Inflammatory macrophage treated with lipopolysaccharide for 4 hours (primary cell): ENCODE data around the gene NEDD4.
"Not testable (repeated sequence)": the region's sequence is repeated elsewhere in the genome, so short reads cannot be mapped to it uniquely, and the experiment has no call there.

Experiments
- DNase-seq: peaks from one replicate; pipeline ENCODE4 v3.0.0-alpha.2; 2020

Gene NEDD4

DNA sequence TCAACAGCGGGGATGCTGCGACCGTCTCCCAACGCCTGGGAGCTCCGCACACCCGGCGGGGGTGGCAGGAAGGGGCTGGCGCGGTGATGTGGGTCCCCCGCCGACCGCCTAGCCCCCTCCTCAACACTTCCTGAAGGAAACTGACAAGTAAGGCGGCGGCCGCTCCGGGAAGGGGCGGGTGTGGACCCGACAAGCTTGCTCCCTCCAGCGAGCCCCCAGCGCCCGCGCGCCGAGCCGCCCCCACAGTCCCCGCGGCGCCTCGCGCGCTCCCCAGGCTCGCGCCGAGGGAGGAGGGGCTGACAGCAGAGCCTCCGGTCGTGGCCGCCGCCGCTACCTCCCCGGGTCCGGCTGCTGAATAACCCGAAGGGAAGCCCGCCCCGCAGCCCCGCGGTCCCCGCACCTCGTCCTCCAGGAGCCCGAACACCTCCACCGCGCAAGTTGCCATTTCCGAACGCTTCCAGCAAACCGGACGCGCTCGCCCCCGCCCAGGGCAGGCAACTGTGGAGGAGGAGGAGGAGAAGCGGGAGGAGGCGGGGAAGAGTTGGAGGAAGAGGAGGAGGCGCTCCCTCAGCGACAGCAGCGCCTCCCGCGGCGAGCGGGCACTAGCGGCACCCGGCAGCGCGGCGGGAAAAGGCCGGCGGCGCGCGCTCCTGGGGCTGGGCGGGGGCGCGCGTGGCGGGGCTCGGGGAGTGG is at the start of gene NEDD4:
Gene NEDD4, minus strand, starts transcription at position 502 of the 693 bp plus-strand sequence. Its CDS starts 57 bp downstream, at position 445.
- peak; percentile 73 for DNase-seq

DNA sequence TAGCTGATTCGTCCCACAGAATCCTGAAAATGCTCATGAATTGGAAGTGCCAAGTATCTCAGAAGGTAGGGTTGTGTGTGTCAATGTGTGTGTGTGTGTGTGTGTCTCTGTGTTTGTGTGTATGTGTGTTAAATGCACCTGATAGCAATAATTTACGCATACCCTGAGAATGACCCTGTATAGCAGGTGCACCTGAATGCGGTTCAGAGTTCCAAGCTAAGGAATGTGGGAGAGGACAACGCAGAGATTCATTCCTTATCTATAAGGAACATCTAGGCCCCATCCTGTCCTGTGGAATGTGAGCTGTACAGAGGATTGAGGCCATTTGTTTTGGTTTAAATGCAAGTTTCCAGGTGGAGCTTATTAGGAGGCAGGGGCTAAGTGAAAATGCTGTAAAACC is 49.1 kb upstream of the NEDD4 start:
- no peak for DNase-seq

DNA sequence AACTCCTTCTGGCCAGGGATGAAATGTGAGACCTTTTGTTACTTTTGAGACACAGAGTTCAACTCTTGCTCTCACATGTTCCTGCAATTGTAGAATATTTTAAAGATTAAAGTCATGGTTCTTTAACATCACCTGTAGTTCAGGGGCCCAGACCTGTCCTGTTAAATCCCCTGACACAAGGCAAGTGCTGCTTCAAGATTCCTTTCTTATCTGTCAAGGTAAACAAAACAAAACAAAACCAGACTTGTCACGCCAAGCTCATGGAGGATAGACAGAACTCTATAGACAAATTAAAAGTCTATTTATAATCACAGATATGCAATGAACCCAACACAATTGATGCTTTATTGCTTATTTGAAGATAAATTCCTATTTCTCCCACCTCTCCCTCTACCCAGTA is 48.6 kb upstream of the NEDD4 start:
- no peak for DNase-seq

DNA sequence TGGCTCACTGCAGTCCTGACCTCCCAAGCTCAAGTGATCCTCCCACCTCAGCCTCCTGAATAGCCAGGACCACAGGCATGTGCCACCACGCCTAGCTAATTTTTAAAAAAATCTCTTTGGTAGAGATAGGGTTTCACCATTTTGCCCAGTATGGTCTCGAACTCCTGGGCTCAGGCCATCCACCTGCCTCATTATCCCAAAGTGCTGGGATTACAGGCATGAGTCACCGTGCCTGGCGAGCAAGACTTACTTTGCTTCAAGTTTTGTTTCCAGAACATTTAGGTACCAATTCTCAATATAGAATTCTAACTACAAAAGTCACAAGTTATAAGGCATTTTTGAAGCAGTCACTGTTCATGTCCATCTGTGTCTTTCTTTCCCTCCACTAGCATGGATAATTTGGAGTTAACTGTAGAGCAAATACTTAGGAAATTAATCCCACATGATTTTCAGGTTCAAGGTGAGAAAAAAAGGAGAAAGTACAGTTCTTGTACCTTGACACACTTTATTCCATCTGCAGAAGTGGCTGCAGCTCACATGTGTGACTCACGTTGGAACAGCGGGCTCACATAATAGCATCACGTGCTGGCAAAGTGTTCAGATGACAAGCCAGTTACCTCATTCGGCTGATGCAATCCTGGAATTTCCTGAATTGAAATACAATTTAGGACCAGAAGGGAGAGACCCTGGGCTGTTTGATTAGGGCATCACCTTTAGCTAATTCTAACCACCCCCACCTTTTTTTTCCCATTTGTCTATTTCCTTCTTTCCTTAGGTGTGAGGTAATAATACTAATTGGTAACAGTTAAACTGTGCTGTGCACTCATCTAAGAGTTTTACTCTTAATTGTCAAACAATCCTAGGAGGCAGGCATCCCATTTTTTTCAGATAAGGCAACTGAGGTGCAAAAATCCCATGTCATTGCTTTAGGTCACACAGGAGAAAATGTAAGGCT is 46.9 kb upstream of the NEDD4 start:
- DNase-seq, result peak; percentile 86

DNA sequence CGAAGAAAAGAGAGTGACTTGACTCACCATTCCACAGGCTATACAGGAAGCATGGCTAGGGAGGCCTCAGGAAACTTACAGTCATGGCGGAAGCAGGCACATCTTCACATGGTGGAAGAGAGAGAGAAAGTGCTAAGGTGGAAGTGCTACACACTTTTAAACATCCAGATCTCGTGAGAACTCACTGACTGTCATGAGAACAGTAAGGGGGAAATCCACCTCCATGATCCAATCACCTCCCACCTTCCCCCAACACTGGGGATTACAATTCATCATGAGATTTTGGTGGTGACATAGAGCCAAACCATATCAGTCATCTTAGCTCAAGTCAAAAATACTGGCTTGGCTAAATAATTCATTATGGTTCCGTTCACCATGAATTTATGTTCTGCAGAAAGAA is 45.3 kb upstream of the NEDD4 start:
- peak; percentile 8 for DNase-seq

DNA sequence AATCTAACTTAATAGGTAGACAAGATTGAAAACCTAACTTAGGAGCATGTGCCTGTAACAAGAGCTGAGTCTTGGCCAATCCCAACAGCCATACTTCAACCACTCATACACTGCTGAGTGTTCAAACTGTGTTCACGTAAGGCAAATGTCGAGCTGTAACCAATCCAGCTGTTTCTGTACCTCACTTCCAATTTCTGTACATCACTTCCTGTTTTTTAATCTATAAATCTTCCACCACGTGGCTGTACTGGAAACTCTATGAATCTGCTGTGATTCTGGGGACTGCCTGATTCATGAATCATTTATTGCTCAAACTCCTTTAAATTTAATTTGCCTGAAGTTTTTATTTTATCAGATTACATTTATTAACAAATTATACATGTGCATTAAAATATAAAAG is 44.6 kb upstream of the NEDD4 start:
- peak; percentile 78 for DNase-seq

DNA sequence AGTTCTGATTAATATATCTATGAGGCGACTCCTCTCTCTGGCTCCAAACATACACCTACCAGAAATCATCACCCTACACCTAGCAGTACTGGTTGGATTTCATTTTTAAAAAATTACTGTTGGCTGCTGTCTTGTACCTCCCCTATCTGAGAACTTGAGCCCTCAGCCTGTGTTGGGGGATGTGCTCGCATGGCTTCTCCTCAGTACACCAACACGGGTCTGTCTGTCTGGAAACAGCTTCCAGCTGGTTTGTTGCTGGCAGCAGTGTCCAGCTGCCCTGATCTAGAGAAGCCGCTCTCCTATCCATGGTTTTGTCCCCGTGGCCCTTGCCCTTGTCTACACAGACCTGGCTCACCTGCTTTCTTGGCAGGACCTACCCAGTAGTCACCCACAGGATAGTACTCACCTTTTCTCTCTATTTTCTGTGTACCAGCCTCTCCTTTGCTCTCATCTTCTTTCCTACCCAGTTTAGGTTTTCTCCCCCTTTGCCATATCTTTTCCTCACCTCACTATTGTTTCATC is 43.2 kb upstream of the NEDD4 start:
- no peak for DNase-seq

DNA sequence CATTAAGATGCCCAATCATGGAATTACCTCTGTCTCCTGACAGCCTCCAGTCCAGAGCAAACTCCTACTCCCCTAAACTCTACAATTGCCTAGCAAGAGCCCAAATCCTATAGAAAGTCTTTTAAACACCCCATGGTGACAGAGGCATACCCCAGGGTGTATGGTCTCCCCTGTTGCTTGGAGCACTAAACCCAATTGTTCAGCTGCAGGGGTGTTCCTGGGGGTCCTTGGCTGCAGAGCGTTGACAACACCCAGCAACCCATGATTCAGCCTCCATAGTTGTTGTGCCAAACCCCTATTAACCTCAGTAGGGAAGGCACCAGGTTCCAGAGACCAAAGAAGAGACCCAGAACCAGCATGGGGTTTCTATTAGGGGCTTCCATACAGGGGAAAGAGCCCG is 41.8 kb upstream of the NEDD4 start:
- DNase-seq, result no peak

DNA sequence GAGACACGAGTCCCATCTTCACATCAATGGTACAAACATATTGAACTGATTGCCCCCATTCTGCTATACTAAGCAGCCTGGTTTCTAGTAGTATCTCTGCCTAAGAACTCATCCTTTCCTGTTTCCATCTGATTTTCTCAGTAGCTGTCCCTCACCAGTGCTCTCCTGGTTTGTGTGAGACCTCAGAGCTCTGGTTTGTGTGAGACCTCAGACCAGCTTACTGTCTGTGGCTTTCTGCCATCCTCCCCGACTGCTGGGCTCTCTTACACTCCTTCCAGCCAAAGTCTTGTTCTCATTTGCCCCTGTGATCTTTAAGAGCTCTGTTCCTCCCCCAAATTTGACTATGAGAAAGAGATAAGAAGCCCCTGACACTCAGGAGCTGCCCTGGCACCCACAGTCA is 41.1 kb upstream of the NEDD4 start:
- DNase-seq, result no peak

DNA sequence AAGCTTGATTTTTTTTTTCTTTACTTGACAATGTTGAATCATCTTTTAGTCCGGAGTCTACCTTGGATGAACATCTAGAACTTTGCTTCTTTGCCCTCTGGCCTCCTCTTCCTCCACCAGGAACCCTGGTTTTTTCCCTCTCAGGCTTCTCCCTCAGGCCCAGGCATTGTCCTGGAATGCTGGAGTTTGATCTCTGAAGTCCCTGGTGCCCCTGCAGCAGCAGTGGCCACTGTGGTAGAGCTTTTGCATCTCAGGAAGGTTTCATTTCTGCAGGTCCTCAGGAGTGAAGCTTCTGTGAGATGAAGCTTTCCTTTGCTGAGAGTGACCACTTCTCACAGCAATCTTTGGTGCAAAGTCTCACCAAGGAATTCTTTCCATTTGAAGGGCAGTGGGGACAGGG is 39.0 kb upstream of the NEDD4 start:
- no peak for DNase-seq

DNA sequence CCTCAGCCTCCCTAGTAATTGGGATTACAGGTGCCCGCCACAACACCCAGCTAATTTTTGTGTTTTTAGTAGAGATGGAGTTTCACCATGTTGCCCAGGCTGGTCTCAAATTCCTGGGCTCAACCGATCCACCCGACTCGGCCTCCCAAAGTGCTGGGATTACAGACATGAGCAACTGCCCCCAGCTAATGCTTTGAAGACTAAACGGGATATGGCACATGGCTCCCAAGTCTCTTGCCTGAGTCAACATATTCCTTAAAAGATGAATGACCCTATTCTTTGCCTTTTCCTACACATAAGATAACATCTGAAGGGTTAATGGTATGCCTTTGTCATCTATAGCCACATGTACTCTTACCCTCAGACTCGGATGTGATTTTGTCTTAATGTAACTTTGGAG is 38.4 kb upstream of the NEDD4 start:
- no peak for DNase-seq

DNA sequence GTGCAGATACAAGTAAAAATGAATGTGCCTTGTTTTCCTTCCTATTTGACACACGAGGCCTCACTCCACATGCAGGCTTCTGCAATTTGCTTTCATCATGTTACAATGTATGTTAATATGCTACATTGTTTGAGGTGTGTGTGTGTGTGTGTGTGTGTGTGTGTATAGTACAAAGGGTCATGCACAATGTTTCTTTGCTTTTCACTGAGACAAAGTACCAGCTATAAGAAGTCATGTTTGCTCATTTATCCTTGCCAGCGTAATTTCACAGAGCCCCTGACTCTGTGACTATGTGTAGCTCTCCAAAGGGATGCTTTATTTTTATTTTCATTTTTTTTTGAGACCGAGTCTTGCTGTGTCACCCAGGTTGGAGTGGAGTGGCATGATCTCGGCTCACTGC is 38.0 kb upstream of the NEDD4 start:
- no peak for DNase-seq

DNA sequence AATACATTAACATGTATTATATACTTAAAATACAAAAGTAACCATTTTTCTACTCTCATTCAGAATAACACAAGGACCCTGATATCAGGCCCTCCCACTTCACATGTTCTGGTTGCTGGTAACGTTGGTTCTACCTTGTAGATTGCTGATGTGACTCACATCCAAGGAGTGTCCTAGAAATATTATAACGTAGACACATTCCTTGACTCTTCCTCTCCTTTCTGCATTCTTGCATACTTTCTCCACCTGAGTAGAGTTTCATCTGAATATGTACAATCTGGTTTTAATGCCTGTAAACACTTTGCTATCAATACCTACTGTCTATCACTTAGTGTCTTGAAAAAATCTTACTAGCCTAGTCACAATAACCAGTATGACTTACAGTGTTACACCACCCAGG is 35.0 kb upstream of the NEDD4 start:
- no peak for DNase-seq

DNA sequence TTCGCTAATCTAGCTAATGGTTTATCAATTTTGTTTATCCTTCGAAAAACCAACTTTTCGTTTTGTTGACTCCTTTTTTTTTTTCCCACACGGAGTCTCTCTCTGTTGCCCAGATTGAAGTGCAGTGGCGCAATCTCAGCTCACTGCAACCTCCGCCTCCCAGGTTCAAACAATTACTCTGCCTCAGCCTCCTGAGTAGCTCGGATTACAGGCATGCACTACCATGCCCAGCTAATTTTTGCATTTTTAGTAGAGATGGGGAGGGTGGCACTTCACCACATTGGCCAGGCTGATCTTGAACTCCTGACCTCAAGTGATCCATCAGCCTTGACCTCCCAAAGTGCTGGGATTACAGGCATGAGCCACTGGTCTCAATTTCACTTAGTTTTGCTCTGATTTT is 29.7 kb upstream of the NEDD4 start:
- not testable (repeated sequence) for DNase-seq

DNA sequence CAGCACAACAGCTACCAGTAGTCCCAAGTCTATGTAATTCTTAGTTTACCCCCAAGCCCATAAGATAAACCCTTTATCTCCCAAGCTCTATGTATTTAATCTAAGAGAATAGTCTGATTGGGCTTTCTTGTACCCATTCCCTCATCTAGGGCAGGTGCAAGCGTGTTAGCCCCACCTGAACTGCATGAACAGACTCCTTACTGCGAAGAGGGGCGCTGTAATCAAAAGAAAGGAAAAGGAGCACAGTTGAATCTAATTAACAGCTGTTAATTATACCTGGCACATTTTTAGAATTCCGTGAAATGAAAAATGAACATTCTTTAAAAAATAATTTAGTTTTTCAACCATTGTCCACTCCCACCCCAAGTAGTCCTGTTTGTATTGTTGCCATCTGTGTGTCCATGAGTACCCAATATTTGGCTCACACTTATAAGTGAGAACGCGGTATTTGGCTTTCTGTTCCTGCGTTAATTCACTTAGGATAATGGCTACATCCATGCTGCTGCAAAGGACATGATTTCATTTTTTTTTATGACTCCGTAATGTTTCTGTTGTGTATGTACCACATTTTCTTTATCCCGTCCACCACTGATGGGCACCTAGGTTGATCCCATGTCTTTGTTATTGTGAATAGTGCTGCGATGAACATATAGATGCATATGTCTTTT is 26.5 kb upstream of the NEDD4 start:
- no peak for DNase-seq

DNA sequence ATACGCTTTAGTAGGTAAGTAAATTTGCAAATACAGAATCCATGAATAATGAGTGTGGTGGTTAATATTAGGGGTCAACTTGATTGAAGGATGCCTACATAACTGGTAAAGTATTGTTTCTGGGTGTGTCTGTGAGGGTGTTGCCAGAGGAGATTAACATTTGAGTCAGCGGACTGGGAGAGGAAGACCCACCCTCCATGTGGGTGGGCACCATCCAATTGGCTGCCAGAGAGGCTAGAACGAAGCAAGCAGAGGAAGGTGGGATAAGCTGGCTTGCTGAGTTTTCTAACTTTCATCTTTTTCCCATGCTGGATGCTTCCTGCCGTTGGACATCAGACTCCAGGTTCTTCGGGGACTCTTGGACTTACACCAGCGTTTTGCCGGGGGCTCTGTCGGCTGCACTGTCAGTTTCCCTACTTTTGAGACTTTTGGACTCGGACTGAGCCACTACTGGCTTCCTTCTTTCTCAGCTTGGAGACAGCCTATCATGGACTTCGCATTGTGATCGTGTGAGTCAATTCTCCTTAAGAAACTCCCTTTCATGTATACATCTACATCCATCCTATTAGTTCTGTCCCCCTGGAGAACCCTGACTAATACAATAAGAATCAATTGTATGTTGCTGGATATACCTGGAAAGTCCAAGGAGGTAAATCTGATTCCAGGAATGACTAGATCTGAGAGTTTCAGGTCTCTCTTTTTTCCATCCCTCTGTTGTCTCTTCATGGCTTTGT is 25.8 kb upstream of the NEDD4 start:
- no peak for DNase-seq

DNA sequence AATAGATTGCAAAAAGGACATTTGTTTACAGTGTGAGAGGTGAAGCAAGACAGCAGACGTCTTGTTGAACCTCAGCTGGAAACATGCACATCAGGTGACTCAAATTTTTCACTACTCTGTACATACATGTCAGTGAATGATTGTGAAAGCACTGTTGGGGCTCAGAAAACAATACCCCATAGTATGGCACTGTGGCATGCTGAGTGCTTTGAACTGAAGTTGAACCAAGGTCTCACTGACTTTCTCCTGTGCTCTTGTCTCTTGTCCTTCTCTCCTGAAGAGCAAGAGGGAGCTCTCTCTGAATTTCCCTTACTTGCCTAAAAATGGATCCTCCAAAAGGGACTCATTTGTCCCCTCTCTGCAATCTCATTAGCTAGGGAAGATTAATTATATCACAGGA is 24.5 kb upstream of the NEDD4 start:
- DNase-seq, result no peak

DNA sequence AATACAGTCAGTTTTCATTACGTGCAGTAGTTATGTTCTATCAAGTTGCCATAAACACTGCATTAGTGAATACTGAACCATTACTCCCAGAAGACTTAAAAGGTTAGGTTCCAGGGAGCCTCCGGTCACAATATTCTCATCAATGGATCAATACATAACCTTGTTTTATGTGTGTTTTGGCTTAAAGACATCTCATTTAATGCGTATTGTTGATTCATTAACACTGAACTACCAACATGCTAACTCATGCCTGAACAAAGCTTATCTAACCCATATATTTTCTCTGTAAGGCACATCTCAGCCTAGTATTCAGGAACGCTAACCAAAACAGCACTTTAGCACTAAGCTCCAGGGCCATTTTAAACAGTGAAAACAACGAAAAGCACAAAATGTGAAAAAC is 24.1 kb upstream of the NEDD4 start:
- no peak for DNase-seq

DNA sequence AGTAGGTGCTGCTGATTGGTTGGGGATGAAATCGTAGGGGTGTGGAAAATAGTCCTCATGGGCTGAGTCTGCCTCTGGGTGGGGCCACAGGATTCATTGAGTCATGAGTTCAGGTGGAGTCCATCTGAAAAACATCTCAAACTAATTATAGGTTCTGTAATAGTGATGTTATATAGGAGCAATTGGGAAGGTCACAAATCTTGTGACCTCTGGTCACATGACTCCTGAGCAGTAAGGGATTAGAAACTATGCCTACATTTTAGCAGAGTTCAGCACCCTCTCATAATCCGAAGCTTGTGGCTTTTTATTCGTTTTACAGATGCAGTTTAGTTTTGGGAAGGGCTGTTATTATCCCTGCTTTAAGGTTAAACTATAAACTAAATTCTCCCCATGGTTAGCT is 22.9 kb upstream of the NEDD4 start:
- no peak for DNase-seq

DNA sequence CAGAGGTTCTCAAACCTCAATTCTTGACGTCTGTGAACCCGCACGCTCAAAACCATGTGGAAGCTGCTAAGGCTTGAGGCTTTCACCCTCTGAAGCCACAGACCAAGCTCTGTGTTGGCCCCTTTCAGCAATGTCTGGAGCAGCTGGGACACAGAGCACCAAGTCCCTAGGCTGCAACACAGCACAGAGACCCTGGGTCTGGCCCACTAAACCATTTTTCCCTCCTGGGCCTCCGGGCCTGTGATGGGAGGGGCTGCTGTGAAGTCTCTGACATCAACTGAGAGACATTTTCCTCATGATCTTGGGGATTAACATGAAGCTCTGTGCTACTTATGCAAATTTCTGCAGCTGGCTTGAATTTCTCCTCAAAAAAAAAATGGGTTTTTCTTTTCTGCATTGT is 21.3 kb upstream of the NEDD4 start:
- no peak for DNase-seq

DNA sequence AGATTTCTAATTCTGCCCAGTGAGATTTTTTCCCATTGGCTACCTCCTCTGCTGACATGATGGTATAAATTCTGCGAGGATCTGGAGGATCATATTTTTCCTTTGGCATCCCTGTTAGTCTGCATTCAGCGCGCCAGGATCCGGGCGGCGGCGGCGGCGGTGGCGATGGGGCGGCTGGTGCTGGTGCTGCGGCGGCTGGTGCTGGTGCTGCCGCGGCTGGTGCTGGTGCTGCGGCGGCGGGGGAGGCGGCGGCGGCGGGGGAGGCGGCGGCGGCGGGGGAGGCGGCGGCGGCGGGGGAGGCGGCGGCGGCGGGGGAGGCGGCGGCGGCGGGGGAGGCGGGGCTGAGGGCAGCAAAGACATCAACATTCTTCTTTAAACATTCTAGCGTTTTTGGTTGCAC is 13.6 kb upstream of the NEDD4 start:
- not testable (repeated sequence) for DNase-seq

DNA sequence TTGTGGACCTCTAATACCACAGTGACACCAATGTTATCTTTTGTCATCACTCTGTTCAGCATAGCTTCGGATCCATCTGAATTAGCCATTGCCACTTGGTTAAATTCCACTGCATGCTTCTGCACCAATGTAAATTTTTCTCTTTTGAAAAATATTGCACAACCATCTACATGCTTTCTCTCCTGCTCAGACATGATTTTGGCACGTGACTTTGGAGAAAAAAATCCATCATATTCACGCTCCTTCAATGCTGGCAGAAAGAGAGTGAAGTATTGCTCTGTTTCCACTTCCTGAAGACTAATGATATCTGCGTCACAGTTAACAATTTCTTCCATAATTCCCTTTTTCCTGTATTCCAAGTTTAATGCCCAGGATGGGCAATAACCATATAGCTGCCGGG is 13.0 kb upstream of the NEDD4 start:
- not testable (repeated sequence) for DNase-seq

DNA sequence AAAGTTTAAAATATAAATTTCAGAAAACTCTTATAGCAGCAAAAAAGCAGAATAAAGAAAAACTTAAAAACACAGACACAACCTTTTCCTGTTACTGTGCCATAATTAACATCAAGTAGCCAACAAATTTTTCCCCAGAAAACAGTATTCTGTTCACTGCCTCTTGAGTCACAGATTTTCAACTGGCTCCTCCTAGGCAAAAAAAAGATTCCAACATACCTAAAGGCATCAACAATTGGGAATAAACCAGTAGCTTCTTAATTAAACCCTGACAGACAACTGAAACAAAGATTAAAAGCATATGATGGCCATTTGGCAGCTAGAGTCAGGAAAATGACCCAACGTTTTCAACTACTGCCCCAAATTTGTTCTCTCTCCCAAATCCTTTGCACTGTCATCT is 10.9 kb upstream of the NEDD4 start:
- DNase-seq, result not testable (repeated sequence)
